Hematopoietic multipotent progenitor cell treated with erythropoietin and hydrocortisone succinate and interleukin-3 and kit ligand, for 4 days (in vitro differentiated cells): Measurements from ENCODE around the gene CAND2.

Source experiments
- DNase-seq: peaks from one replicate; pipeline ENCODE4 v3.0.0-alpha.2; 2015

Gene CAND2

GRCh38 chr3:12808587-12808986 is 12.1 kb downstream of the CAND2 start:
- DNase-seq = no peak

GRCh38 chr3:12809001-12809400 is 12.5 kb downstream of the CAND2 start:
- DNase-seq = no peak

DNA sequence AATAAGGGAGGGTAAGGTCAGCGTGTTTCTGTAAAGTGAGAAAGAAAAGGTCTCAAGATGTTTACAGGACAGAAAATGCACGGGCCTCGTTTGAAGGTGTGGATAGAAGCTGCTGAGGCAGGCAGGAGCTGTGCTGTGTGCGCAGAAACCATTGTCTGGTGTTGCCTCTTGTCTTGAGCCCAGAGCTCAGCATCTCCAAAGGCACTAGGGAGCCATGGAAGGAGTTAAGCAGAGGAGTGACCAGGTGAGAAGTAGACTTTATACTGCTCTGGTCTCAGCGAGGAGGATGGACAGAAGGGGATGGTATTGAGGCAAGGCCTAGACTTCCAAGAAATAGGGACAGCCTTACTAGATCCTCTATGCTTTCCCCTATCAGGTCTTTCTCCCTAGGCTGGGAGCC is 13.0 kb downstream of the CAND2 start:
- no peak for DNase-seq

- peak; percentile 98 for DNase-seq
Observed at GRCh38 chr3:12810013-12810780, 13.7 kb downstream of the CAND2 start.

DNA sequence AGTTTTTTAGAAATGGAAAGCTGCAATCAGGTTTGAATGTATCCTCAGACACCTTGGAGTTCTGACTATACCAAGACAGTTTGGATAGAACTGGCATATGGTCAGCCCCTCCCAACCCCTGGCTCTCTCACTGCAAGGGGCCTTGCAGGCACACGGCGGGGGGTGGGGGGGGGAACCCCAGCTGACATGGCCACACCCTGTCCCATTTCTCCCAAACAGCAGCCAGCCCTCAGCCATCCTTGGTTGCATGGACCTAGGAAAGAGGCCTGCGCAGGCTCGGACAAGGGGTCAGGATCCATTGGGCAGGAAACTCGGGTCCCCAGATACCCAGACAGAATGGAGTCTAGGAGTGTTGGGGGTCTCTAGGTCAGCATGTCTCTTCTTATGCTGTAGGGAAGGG is 14.5 kb downstream of the CAND2 start:
- DNase-seq = peak; percentile 46

GRCh38 chr3:12812812-12813211 is 16.3 kb downstream of the CAND2 start:
- DNase-seq = no peak

GRCh38 chr3:12813967-12814366 is 17.5 kb downstream of the CAND2 start:
- no peak for DNase-seq

DNA sequence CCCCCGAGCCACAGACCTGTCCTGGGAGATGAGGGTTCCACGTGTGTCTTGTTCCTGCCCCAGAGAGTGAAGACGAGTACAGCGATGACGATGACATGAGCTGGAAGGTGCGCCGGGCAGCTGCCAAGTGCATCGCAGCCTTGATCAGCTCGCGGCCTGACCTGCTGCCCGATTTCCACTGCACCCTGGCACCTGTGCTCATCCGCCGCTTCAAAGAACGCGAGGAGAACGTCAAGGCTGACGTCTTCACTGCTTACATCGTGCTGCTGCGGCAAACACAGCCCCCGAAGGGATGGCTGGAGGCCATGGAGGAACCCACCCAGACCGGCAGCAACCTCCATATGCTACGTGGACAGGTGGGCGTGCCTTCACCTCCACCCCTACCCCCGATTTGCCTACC is 18.6 kb downstream of the CAND2 start:
- DNase-seq = no peak

DNA sequence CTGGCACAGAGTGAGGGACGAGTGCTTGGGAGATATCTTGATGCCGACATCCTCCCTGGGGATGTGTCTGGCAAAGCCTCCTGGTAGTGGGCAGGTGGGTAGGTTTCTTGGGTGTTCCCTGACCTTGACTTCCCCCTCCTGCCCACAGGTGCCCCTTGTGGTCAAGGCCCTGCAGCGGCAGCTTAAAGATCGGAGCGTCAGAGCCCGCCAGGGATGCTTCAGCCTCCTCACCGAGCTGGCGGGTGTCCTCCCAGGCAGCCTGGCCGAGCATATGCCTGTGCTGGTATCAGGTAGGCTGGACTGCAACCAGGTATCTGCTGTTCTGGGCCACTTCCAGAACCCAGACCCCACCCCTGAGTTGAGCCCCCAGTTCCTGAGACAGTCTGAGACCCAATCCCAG is 19.2 kb downstream of the CAND2 start:
- DNase-seq = no peak

DNA sequence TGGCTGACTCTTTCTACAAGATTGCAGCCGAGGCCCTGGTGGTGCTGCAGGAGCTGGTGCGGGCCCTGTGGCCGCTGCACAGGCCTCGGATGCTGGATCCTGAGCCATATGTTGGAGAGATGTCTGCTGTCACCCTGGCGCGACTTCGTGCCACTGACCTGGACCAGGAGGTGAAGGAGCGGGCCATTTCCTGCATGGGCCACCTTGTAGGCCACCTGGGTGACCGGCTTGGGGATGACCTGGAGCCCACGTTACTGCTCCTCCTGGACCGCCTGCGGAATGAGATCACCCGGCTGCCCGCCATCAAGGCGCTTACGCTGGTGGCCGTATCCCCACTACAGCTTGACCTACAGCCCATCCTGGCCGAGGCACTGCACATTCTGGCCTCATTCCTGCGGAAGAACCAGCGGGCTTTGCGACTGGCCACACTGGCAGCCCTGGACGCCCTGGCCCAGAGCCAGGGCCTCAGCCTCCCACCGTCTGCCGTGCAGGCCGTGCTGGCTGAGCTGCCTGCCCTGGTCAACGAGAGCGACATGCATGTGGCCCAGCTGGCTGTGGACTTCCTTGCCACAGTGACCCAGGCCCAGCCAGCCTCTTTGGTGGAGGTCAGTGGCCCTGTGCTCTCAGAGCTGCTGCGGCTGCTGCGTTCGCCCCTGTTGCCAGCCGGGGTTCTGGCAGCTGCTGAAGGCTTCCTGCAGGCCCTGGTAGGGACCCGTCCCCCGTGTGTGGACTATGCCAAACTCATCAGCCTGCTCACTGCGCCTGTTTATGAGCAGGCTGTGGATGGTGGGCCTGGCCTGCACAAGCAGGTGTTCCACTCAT is 20.3 kb downstream of the CAND2 start:
- no peak for DNase-seq

GRCh38 chr3:12817343-12817710 is 20.8 kb downstream of the CAND2 start:
- peak; percentile 50 for DNase-seq

- no peak for DNase-seq
Observed at GRCh38 chr3:12818273-12818672, 21.8 kb downstream of the CAND2 start.

- DNase-seq = no peak
Observed at GRCh38 chr3:12818773-12819172, 22.3 kb downstream of the CAND2 start.

DNA sequence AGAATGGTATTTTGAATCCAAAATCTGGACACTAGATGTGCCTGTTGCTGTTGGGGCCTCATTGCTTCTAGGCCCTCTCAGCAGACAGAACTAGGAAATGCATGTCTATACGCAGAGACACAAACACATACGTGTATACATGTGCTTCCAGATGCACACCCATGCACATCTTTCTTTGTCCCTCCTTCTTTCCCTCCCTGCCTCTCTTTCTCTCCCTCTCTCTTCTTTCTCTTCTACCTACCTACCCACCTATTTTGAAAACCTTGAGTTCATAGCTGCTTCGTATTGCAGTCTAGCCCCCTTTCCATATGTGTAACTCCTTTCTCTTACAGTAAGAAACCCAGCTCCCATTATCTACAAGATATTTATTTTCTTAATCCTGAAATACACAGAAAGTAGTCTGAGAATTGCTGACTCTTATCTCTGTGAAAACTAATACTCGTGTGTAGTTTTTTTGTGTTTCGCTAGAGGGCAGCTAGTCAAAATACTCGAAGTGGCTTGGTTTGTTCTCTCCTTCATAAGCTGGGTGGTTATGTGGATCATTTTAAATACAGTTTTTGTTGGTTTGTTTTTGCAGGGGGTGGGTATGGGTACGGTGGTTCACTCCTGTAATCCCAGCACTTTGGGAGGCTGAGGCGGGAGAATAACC is 26.4 kb downstream of the CAND2 start:
- DNase-seq = peak; percentile 79

- DNase-seq = no peak
Observed at GRCh38 chr3:12824299-12824698, 27.8 kb downstream of the CAND2 start.

GRCh38 chr3:12825156-12825555 is 28.7 kb downstream of the CAND2 start:
- peak; percentile 89 for DNase-seq

DNA sequence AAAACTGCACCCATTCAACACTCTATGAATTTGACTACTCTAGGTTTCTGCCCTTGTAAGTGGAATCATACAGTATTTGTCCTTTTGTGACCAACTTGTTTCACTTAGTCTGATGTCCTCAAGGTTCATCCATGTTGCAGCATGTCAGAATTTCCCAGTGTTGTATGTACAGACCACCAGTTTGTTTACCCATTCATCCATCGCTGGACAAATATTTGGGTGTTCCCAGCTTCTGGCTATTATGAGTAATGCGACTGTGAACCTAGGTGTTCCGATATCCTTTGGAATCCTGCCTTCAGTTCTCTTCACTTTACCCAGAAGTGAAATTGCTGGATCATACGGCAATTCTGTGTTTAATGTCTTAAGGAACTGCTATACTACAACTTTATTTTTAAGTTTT is 32.3 kb downstream of the CAND2 start:
- no peak for DNase-seq

GRCh38 chr3:12829404-12829803 is 32.9 kb downstream of the CAND2 start:
- no peak for DNase-seq

- DNase-seq = no peak
Observed at GRCh38 chr3:12829886-12830784, 33.7 kb downstream of the CAND2 start.

- DNase-seq = peak; percentile 40
Observed at GRCh38 chr3:12830785-12831156, 34.3 kb downstream of the CAND2 start.

DNA sequence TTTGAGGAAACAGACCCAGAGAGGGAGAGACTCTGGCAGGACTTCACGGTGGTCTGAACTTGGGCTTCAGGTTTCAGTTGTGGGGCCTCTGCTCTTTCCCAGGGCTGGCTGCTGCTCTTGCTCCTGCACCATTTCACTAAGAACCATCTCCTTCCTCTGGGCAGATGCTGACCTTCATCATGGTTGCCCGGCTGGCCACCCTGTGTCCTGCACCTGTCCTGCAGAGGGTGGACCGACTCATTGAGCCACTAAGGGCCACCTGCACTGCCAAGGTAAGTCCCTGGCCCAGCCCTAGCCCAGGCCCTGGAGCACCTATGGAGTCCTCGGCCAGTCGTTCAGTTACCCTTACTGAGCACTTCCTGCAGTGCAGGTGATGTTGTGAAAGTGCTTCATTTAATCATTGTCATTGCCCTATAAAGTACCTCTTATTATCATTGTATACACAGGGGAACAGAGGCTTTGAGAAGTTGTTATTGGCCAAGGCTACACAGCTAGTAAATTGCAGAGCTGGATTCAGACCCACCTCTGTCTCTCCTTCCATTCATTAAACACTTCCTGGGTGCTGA is 34.9 kb downstream of the CAND2 start:
- DNase-seq = no peak
